SW 1271 (cell line): ENCODE measurements around the gene CNGB1.
"Not testable (repeated sequence)": the region's sequence is repeated elsewhere in the genome, so short reads cannot be mapped to it uniquely, and the experiment has no call there.

ENCODE experiments used
- DNase-seq, 2 experiments: peaks; one replicate each; lab custom pipeline; 2025; lab: John Stamatoyannopoulos, UW

CNGB1 gene

GRCh38 chr16:57926041-57926440 is 44.9 kb downstream of the CNGB1 start:
- DNase-seq = no peak

GRCh38 chr16:57925310-57925709 is 45.6 kb downstream of the CNGB1 start:
- DNase-seq = no peak

- DNase-seq = no peak
Measured at GRCh38 chr16:57924514-57924913, 46.4 kb downstream of the CNGB1 start.

GRCh38 chr16:57923841-57924240 is 47.1 kb downstream of the CNGB1 start:
- no peak for DNase-seq

DNA sequence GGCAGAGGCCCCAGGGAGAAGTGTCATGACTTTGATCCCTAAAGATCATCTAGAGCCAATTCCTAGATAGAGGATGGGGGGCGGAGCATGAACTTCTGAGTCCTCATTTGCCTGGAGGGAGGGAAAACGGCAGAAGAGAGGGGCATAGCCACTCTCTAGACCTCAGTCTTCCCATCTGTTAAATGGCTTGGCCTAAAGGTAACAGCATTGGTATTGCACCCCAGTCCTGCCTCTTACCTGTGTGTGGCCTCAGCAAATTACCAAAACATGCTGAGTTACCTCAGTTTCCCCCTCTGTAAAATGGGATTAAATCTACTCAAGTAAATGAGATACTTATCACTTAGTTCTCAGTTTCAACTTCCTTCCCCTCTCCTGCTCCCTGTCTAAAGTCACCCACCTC is 47.5 kb downstream of the CNGB1 start:
- no peak for DNase-seq

DNA sequence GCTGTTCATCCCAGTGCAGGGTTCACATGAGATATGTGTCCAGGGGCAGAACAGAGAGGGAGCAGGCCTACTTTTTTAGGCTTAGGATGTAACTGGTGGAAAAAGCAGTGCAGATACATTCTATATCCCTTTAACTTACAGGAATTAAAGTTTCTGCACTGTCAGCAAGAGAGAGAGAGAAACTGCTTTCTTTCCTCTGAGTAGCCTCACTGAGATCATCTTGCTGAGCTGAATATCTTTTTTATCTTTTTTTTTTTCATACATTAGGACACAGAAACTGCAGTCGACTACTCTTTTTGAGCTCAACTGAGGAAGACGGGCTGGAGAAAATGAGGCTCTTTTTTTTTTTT is 50.1 kb downstream of the CNGB1 start:
- DNase-seq = no peak

DNA sequence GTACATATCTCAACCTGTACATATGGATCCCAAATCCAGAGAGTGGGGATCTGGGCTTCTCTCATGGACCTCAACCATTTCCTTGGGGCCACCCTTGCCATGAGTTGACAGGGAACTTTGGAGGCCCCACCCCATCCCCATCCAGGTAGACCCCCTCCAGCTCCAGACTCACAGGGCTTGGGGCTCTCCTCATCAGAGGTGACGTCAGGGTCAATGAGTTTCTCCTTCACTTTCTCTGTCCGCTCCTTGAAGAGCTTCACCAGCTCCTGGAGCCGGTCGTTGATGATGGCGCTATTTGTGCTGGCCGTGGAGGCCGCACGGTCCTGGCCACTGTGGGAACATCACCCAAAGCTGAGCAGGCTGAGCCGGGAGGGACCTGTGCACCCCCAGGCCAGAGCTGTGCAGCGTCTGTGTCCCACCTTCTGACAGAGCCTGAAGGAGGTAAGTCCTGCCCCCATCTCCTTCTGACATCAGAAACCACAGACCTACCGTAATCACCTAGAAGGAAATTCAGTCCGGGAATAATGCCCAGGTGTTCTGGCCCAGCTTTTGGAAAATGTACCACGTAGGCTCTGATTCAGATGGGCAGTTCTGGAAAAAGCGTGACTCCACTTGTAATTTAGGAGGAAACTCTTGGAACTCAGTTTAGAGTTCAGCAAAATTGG is 50.6 kb downstream of the CNGB1 start:
- no peak for DNase-seq

DNA sequence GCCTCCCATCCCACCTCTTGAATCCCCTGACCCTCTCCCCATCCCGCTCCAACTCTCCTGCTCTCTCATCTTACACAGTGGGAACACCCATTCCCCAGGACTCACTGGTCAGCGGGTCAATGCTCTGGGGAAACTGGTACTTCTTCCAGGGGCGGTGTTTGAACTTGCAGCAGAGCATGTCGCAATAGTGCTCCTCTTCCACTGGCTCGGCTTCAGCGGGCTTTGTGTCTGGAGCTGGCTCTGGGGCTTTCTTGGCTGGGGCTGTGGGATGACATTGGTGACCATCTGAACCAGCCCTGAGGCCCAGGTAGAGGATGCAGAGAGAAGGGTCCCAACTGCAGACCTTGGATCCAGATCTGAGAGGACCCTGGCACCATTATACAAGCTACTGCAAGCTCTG is 51.9 kb downstream of the CNGB1 start:
- DNase-seq = no peak

DNA sequence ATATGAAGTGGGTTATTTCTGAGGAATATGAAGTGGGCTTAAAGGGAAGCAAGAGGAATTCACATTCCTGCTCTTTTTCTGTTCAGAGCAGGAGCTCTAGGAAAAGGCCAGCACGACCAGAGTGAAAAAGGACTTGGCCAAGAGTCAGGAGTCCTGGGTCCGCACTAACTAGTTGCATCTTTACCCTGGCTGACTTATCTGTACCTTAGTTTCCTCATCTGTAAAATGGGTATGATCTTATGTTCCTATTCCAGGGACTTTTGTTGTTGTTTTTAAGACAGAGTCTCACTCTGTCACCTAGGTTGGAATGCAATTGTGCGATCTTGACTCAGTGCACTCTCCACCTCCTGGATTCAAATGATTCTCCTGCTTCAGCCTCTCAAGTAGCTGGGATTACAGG is 52.5 kb downstream of the CNGB1 start:
- no peak for DNase-seq

DNA sequence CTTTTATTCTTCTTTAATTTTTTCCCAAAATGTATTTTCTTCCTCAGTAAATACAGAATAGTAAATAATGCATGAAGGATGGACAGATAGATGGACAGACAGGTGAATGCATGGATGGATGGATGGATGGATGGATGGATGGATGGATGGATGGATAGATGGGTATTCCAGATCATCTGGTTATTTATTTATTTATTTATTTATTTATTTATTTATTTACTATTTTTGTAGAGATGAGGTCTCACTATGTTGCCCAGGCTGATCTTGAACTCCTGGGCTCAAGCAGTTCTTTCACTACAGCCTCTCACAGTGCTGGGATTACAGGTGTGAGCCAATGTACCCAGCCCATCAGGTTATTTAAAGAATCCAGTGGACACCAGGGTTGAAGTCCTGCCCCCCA is 53.0 kb downstream of the CNGB1 start:
- DNase-seq = not testable (repeated sequence)

DNA sequence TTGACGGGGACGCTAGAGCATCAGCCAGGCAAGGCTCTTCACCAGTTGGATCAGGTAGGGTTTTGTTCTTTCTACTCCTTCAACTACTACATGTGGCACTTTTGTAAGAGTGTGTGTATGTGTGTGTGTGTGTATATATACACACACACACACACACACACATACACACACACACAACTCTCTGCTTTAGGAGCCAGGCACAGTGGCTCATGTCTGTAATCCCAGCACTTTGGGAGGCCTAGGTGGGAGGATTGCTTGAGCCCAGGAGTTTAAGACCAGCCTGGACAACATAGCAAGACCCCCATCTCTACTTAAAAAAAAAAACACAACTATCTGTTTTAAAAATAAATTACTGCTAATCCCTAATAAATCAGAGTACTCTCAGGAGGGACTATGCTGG is 53.4 kb downstream of the CNGB1 start:
- DNase-seq = not testable (repeated sequence)

- no peak for DNase-seq
Measured at GRCh38 chr16:57916735-57917438, 54.0 kb downstream of the CNGB1 start.

- no peak for DNase-seq
Measured at GRCh38 chr16:57915811-57916488, 55.0 kb downstream of the CNGB1 start.

DNA sequence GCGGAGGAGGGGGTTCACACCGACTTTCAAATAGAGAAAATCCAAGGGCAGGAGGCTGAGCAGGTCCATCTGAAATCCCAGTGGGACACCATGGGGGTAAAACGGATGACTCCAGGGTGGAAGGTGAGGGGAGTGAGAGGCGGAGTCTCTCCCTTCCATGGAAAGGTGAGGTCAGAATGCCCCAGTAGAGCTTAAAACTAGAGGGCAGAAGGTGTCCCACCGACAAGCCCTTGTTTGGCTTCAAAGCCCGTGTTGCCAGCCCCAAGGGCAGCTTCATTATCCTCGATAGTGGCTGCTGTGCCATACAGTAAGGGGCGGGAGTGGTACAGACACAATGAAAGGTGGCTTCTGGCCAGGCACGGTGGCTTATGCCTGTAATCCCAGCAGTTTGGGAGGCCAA is 55.7 kb downstream of the CNGB1 start:
- DNase-seq = no peak

GRCh38 chr16:57914244-57915173 is 56.4 kb downstream of the CNGB1 start:
- DNase-seq = no peak

GRCh38 chr16:57912529-57913260 is 58.2 kb downstream of the CNGB1 start:
- DNase-seq = no peak

- DNase-seq = no peak
Measured at GRCh38 chr16:57911743-57912142, 59.2 kb downstream of the CNGB1 start.

DNA sequence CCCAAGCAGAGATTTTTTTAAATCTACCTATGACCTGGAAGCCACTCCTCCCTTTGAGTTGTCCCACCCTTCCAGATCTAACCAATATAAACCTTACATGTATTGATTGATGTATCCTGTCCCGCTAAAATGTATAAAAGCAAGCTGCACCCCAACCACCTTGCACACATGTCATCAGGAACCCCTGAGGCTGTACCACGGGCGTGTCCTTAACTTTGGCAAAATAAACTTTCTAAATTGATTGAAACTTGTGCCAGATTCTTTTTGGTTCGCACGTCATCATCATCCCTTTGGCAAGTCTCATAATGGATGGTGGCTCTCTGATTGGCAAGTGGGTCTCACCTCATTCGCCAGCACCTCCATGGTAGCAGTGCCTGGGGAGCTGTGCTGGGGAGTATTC is 60.2 kb downstream of the CNGB1 start:
- no peak for DNase-seq

DNA sequence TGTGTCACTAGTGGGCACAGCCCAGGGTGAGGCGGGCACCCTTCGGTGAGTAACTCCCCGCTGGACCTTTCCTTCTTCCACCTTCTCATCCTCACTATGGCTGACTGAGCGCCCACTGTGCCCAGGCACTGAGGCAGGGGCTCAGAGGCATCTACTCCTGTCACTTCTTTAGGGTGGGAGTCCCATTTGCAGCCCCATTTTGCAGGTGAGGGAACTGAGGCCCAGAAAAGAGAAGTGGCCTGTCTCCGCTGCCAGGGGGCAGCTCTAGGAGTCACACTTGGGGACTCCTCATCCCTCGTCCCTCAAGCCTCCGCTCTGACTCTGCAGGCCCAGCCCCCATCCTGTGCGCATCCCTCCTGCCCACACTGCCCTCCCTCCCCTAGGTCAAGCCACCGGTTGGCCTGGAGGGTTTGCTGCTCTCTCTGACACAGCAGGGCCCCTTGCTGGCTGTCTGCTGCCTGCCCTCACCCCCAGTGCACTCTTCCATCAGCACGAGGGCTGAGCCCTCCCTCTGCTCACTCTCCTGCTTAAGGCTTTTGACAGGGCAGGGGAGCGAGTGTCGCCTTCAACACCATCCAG is 62.4 kb downstream of the CNGB1 start:
- DNase-seq = no peak

- DNase-seq = no peak
Measured at GRCh38 chr16:57906382-57907316, 64.3 kb downstream of the CNGB1 start.
